Measurements from ENCODE around the gene HDAC2.
"Not testable (repeated sequence)": the region's sequence is repeated elsewhere in the genome, so short reads cannot be mapped to it uniquely, and the experiment has no call there.

DNA sequence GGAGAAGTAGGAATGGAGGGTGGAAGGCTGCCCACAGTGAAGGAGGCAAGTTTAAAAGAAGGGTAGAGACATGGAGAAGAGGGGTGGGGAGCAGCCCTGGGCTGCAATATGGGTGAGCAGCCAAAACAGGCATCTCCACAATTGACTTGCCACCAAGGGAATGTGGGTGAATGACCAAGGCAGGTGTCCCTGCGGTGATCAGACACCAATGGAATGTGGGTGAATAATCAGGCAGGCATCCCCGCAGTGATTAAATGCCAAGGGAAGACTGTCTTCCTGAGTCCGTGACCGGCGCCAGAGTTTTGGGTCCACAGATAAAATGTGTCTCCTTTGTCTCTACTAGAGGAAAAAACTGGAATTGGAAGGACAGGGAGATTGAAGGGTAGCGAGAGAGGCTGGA lies 46.2 kb upstream of the HDAC2 start:
- TF ChIP-seq POLR2A (IDR thresholded peaks at IDR 0.05): not testable (repeated sequence)
- TF ChIP-seq, protein P1, sequence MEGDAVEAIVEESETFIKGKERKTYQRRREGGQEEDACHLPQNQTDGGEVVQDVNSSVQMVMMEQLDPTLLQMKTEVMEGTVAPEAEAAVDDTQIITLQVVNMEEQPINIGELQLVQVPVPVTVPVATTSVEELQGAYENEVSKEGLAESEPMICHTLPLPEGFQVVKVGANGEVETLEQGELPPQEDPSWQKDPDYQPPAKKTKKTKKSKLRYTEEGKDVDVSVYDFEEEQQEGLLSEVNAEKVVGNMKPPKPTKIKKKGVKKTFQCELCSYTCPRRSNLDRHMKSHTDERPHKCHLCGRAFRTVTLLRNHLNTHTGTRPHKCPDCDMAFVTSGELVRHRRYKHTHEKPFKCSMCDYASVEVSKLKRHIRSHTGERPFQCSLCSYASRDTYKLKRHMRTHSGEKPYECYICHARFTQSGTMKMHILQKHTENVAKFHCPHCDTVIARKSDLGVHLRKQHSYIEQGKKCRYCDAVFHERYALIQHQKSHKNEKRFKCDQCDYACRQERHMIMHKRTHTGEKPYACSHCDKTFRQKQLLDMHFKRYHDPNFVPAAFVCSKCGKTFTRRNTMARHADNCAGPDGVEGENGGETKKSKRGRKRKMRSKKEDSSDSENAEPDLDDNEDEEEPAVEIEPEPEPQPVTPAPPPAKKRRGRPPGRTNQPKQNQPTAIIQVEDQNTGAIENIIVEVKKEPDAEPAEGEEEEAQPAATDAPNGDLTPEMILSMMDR (IDR thresholded peaks at IDR 0.05): not testable (repeated sequence)

All from adrenal gland (tissue), 5 donors.